Measurements from ENCODE around the gene ZNF628.

The ZNF628 gene

GRCh38 chr19:55529636-55530234 is 53.3 kb downstream of the ZNF628 start:
- DNase-seq (ENCODE audit: low spot score), result no peak

- no peak for DNase-seq (ENCODE audit: low spot score)
Measured at GRCh38 chr19:55530996-55531395, 54.6 kb downstream of the ZNF628 start.
